ENCODE results near the gene CTAG1B. TPM values are rescaled to one million over a fixed set of nuclear protein-coding genes. Genes with fewer than 3 reads are reported as not detected.
"Not testable (repeated sequence)": the region's sequence is repeated elsewhere in the genome, so short reads cannot be mapped to it uniquely, and the experiment has no call there.

The CTAG1B gene
- total RNA-seq, 1 experiment from 2014 or later: not detected

DNA sequence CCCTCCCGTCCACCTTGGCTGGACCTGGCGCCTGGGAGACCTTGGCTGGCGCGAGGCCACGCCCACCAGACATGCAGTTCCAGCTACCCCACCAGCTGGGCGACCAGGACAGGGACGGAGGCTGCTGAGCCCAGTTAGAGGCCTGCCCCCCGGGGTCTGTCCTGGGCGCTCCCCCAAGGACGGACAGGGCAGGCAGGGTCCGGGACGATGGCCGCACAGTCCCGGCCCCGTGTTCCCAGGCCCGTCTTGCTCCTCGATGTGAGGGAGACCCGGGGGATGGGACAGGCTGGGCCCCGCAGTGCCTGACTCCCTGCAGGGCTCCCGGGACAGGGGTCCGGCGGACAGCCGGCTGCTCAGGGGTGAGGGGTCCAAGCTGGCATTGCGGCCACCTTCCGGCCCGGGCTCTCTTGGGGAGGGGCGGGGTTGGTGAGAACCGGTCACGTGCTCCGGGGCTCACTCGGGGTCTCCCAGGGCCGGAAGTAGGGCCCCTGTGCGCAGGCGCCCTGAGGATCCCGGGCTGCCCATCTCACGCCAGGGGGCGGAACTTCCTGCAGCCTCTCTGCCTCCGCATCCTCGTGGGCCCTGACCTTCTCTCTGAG is 34.4 kb downstream of the CTAG1B start, which contains the start of gene CTAG1A:
TSS of gene CTAG1A (plus strand) at position 549 of the 599 bp plus-strand sequence. CDS start 74 bp downstream, outside the sequence.
- not testable (repeated sequence) for DNase-seq (ENCODE audit: low read depth)

- not testable (repeated sequence) for DNase-seq (ENCODE audit: low read depth)
Measured at GRCh38 chrX:154582994-154583393, 36.1 kb downstream of the CTAG1B start.

DNA sequence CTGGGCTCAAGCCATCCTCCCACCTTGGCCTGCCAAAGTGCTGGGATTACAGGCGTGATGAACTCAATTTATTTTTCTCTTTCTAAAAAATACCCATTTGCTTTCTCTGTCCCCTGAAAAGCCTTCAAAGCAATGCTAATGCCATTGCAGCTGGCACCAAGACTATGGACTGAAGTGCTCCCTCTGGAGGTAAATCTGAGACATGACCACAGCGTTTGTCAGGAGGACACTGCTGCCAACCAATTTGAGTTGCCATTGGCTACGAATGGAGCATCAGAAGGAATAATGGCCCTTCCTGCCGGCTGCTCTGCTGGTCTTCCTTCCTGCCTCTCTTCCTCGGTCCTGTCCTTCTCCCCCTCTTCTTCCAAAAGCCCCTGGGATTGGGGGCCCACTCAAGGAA is 44.0 kb downstream of the CTAG1B start:
- not testable (repeated sequence) for DNase-seq (ENCODE audit: low read depth)

- not testable (repeated sequence) for DNase-seq (ENCODE audit: low read depth)
Measured at GRCh38 chrX:154573061-154573460, 46.0 kb downstream of the CTAG1B start.

DNA sequence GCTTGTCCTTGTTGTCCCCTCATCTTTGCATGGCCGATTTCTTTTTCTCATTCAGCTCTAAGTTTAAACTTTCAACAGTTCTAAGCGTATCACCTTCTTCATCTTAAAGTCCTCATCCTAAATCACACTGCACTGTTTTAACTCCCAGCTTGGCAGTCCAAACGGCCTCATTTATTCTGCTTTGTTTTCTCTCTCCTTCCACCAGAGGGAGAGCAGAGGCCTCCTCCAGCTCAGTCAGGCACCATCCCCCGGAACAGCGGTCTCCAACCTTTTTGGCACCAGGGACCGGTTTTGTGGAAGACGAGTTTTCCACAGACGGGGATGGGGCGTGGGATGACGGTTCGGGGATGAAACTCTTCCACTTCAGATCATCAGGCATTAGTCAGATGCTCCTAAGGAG is 48.7 kb downstream of the CTAG1B start:
- not testable (repeated sequence) for DNase-seq (ENCODE audit: low read depth)

Other genes starting within 250 kb of the CTAG1B start
- gene FLNA, start 244.6 kb downstream of the CTAG1B start, total RNA-seq (2014; rRNA removed; shearing (Covaris generic)): 375 and 579 TPM in 2 replicates
- 27.6 and 29.8 TPM in 2 replicates for gene EMD, start 240.0 kb downstream of the CTAG1B start, total RNA-seq (2014; rRNA removed; shearing (Covaris generic))
- 2,378 and 3,972 TPM in 2 replicates for gene RPL10, start 220.9 kb downstream of the CTAG1B start, total RNA-seq (2014; rRNA removed; shearing (Covaris generic))
- 12.6 and 14.3 TPM in 2 replicates for gene DNASE1L1, start 210.0 kb downstream of the CTAG1B start, total RNA-seq (2014; rRNA removed; shearing (Covaris generic))
- gene TAFAZZIN, start 207.7 kb downstream of the CTAG1B start, total RNA-seq (2014; rRNA removed; shearing (Covaris generic)): 9.6 and 9.8 TPM in 2 replicates
- 29.0 and 36.1 TPM in 2 replicates for gene ATP6AP1, start 190.6 kb downstream of the CTAG1B start, total RNA-seq (2014; rRNA removed; shearing (Covaris generic))
- gene GDI1, start 182.1 kb downstream of the CTAG1B start, total RNA-seq (2014; rRNA removed; shearing (Covaris generic)): 58.0 and 58.6 TPM in 2 replicates
- 37.8 and 45.0 TPM in 2 replicates for gene FAM50A, start 175.1 kb downstream of the CTAG1B start, total RNA-seq (2014; rRNA removed; shearing (Covaris generic))
- gene PLXNA3, start 161.0 kb downstream of the CTAG1B start, total RNA-seq (2014; rRNA removed; shearing (Covaris generic)): 3.9 and 5.4 TPM in 2 replicates
- gene LAGE3, start 140.0 kb downstream of the CTAG1B start, total RNA-seq (2014; rRNA removed; shearing (Covaris generic)): 28.8 and 40.4 TPM in 2 replicates
- 46.0 and 50.1 TPM in 2 replicates for gene UBL4A, start 132.7 kb downstream of the CTAG1B start, total RNA-seq (2014; rRNA removed; shearing (Covaris generic))
- gene SLC10A3, start 128.7 kb downstream of the CTAG1B start, total RNA-seq (2014; rRNA removed; shearing (Covaris generic)): 19.5 and 25.6 TPM in 2 replicates
- 16.5 and 22.3 TPM in 2 replicates for gene FAM3A, start 103.0 kb downstream of the CTAG1B start, total RNA-seq (2014; rRNA removed; shearing (Covaris generic))
- 50.1 and 82.3 TPM in 2 replicates for gene G6PD, start 72.4 kb downstream of the CTAG1B start, total RNA-seq (2014; rRNA removed; shearing (Covaris generic))
- 11.2 and 16.5 TPM in 2 replicates for gene IKBKG, start 71.7 kb downstream of the CTAG1B start, total RNA-seq (2014; rRNA removed; shearing (Covaris generic))
- not detected in 2 replicates for gene CTAG1A, start 34.1 kb downstream of the CTAG1B start, total RNA-seq (2014; rRNA removed; shearing (Covaris generic))
- 0.29 TPM in 1 of 2 replicates, not detected in the other for gene CTAG2, start 34.3 kb upstream of the CTAG1B start, total RNA-seq (2014; rRNA removed; shearing (Covaris generic))
- gene GAB3, start 131.8 kb upstream of the CTAG1B start, total RNA-seq (2014; rRNA removed; shearing (Covaris generic)): under 0.01 and 0.24 TPM in 2 replicates
- gene DKC1, start 143.6 kb upstream of the CTAG1B start, total RNA-seq (2014; rRNA removed; shearing (Covaris generic)): 27.9 and 29.7 TPM in 2 replicates
- gene MPP1, start 186.2 kb upstream of the CTAG1B start, total RNA-seq (2014; rRNA removed; shearing (Covaris generic)): 13.8 and 14.3 TPM in 2 replicates
- gene SMIM9, start 215.4 kb upstream of the CTAG1B start, total RNA-seq (2014; rRNA removed; shearing (Covaris generic)): not detected in 2 replicates

Measured in RPMI7951 (cell line).